CD14-positive monocyte (primary cell): Measurements from ENCODE around the gene RECK. TPM values are rescaled to one million over a fixed set of nuclear protein-coding genes. Genes with fewer than 3 reads are reported as not detected.

Experiments used
- DNase-seq, 3 donors: peaks; one replicate each; pipeline ENCODE4 v3.0.0-alpha.2; 2011 to 2022
- H2AFZ ChIP-seq: 2 replicates; pipeline ENCODE4 v1.6.0; 2012; ENCODE audit warnings: mild to moderate bottlenecking, low read depth, low read length, inconsistent platforms; ENCODE audit not compliant: insufficient read depth, poor library complexity, severe bottlenecking
- H3K27ac ChIP-seq, 2 donors: 1 replicate in 1 of 2; 2 replicates in 1 of 2; pipeline ENCODE4 v1.5.1; 2012 to 2013; ENCODE audit warnings: low read length in 2 of 2, control low read depth in 1 of 2, inconsistent platforms in 1 of 2, low read depth in 1 of 2, mild to moderate bottlenecking in 1 of 2
- H3K27me3 ChIP-seq, 2 donors: one replicate each; pipeline versions ENCODE4 v1.6.0 to v1.6.1; 2011 to 2013; ENCODE audit warnings: low read length in 2 of 2; ENCODE audit not compliant: control insufficient read depth in 2 of 2, insufficient read depth in 2 of 2
- H3K36me3 ChIP-seq, 2 donors: replicated peaks in 1 of 2; 1 replicate in 1 of 2; 2 replicates in 1 of 2; pipeline versions ENCODE4 v1.5.1 to v1.6.1; 2012 to 2013; ENCODE audit warnings: low read length in 2 of 2, control low read depth in 1 of 2, inconsistent platforms in 1 of 2, mild to moderate bottlenecking in 1 of 2; ENCODE audit not compliant: insufficient read depth in 2 of 2, control insufficient read depth in 1 of 2
- H3K4me1 ChIP-seq, 2 donors: 1 replicate in 1 of 2; 2 replicates in 1 of 2; pipeline versions ENCODE4 v1.5.1 to v1.6.1; 2012 to 2013; ENCODE audit warnings: low read length in 2 of 2, control low read depth in 1 of 2, inconsistent platforms in 1 of 2, mild to moderate bottlenecking in 1 of 2, moderate library complexity in 1 of 2; ENCODE audit not compliant: insufficient read depth in 2 of 2, control insufficient read depth in 1 of 2
- H3K4me2 ChIP-seq: replicated peaks from 2 replicates; pipeline ENCODE3; 2012; ENCODE audit warnings: low read length, moderate library complexity, mild to moderate bottlenecking; ENCODE audit not compliant: poor library complexity, severe bottlenecking; ENCODE audit errors: extremely low read depth
- H3K4me3 ChIP-seq, 3 experiments: fragments of 200-600 bp in 1 of 3; sonication (generic) in 1 of 3; replicated peaks in 1 of 3; 1 replicate in 2 of 3; 2 replicates in 1 of 3; pipeline ENCODE4 v1.5.1; 2011 to 2013; ENCODE audit warnings: low read length in 3 of 3, mild to moderate bottlenecking in 3 of 3, control low read depth in 2 of 3, low read depth in 2 of 3, inconsistent platforms in 1 of 3, moderate library complexity in 1 of 3
- H3K79me2 ChIP-seq: 2 replicates; pipeline ENCODE4 v1.6.0; 2012; ENCODE audit warnings: mild to moderate bottlenecking, control low read depth, inconsistent platforms, low read length, moderate library complexity; ENCODE audit not compliant: insufficient read depth
- H3K9ac ChIP-seq: 2 replicates; pipeline ENCODE4 v1.6.0; 2017; ENCODE audit warnings: low read length, mild to moderate bottlenecking; ENCODE audit not compliant: insufficient read depth, poor library complexity, severe bottlenecking
- H3K9me3 ChIP-seq, 2 donors: replicated peaks in 1 of 2; 1 replicate in 1 of 2; 2 replicates in 1 of 2; pipeline versions ENCODE4 v1.5.1 to v1.6.1; 2012 to 2013; ENCODE audit warnings: low read length in 2 of 2, control low read depth in 1 of 2; ENCODE audit not compliant: control insufficient read depth in 1 of 2, insufficient read depth in 1 of 2
- H4K20me1 ChIP-seq: 2 replicates; pipeline ENCODE4 v1.6.0; 2012; ENCODE audit warnings: mild to moderate bottlenecking, low read length, control low read depth, moderate library complexity; ENCODE audit not compliant: insufficient read depth
- H3K27ac Mint-ChIP-seq, 7 donors: one replicate each; pipeline ENCODE4 v1.8.0; 2020; ENCODE audit warnings: mild to moderate bottlenecking in 7 of 7, mixed read lengths in 7 of 7, moderate library complexity in 6 of 7, inconsistent platforms in 2 of 7
- H3K27me3 Mint-ChIP-seq, 3 donors: one replicate each; pipeline ENCODE4 v1.8.0; 2021 to 2022; ENCODE audit warnings: low read depth in 3 of 3, mild to moderate bottlenecking in 3 of 3, mixed read lengths in 3 of 3, moderate library complexity in 3 of 3, inconsistent platforms in 1 of 3
- H3K36me3 Mint-ChIP-seq, 2 donors: one replicate each; pipeline ENCODE4 v1.8.0; 2020; ENCODE audit warnings: mixed read lengths in 2 of 2, inconsistent platforms in 1 of 2, mild to moderate bottlenecking in 1 of 2
- H3K4me1 Mint-ChIP-seq: one replicate; pipeline ENCODE4 v1.8.0; 2020; ENCODE audit warnings: mild to moderate bottlenecking, mixed read lengths
- H3K4me3 Mint-ChIP-seq, 2 donors: one replicate each; pipeline ENCODE4 v1.8.0; 2020; ENCODE audit warnings: mild to moderate bottlenecking in 2 of 2, mixed read lengths in 2 of 2, moderate library complexity in 1 of 2
- H3K9me3 Mint-ChIP-seq, 7 donors: one replicate each; pipeline ENCODE4 v1.8.0; 2020 to 2022; ENCODE audit warnings: mixed read lengths in 7 of 7, mild to moderate bottlenecking in 6 of 7, moderate library complexity in 6 of 7, inconsistent platforms in 2 of 7
- WGBS: methylation state at CpG from one replicate; pipeline ENCODE4 v1.1.5; 2013; ENCODE audit warnings: missing lambda C conversion rate; ENCODE audit not compliant: insufficient coverage; 5-methylcytosine and 5-hydroxymethylcytosine counted together
- intact Hi-C, 2 donors: fragments of 100-400 bp; cut with micrococcal nuclease; formaldehyde crosslinking; loops; one replicate each; pipeline versions ENCODE4 v1.15.0 to v1.15.1; 2023
- polyA plus RNA-seq, 3 donors: library from polyadenylated mRNA; depleted of rRNA in 1 of 3; unstranded in 2 of 3; stranded (reverse) in 1 of 3; fragments of 300-500 nt in 2 of 3; fragments of >200 nt in 1 of 3; fragmentation: Illumina TruSeq in 2 of 3; gene quantifications; 1 replicate in 2 of 3; 2 replicates in 1 of 3; pipeline ENCODE4 v1.2.3, GENCODE V29; 2012 to 2021
- TF ChIP-seq, protein P1 (sequence below): fragments of 200-600 bp; IDR thresholded peaks from one replicate; pipeline ENCODE4 v1.8.0; 2022; ENCODE audit warnings: antibody characterized with exemption, mild to moderate bottlenecking

The RECK gene
- polyA plus RNA-seq, 3 donors = 5.0 to 5.2 (median 5.1) TPM

DNA sequence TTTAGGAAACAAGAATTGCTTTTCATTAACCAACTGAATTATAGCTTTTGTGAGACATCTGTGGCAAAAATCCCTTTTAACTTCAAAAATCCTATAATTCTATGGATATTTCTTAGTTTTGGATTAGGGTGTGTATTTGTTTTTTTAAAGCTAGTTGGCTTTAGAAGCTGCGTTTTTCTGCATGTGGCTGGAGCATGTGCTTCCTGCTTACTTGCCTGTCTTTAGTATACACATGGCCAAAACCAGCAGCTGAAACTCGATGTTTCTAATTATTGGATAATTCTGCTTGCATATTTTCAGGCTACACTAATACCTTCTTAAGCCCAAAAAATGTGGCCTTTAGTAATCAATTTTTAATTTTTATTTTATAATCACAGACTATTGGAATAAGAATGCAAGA lies 8.9 kb downstream of the RECK start:
- 33% methylated on average over 1 of the region's 2 CpGs for WGBS
- Mint-ChIP-seq H3K4me3 (no peak overlapping the region), H3K36me3 (no peaks in the 10 kb centered on the region), H3K9me3 (peaks cover 0 to 4% (median 0%) of the 10 kb centered on the region in 7 donors), H3K27ac (no peak overlapping the region), H3K4me1 (peaks cover 27% of the 10 kb centered on the region), H3K27me3 (no peaks in the 10 kb centered on the region)
- no peak overlapping the region for H3K4me3 ChIP-seq
- H3K36me3 ChIP-seq = no peaks in the 10 kb centered on the region
- peaks cover 6% of the 10 kb centered on the region for H4K20me1 ChIP-seq
- H2AFZ ChIP-seq = no peak overlapping the region
- H3K27me3 ChIP-seq = no peaks in the 10 kb centered on the region
- H3K9ac ChIP-seq = no peak overlapping the region
- TF ChIP-seq, protein P1, sequence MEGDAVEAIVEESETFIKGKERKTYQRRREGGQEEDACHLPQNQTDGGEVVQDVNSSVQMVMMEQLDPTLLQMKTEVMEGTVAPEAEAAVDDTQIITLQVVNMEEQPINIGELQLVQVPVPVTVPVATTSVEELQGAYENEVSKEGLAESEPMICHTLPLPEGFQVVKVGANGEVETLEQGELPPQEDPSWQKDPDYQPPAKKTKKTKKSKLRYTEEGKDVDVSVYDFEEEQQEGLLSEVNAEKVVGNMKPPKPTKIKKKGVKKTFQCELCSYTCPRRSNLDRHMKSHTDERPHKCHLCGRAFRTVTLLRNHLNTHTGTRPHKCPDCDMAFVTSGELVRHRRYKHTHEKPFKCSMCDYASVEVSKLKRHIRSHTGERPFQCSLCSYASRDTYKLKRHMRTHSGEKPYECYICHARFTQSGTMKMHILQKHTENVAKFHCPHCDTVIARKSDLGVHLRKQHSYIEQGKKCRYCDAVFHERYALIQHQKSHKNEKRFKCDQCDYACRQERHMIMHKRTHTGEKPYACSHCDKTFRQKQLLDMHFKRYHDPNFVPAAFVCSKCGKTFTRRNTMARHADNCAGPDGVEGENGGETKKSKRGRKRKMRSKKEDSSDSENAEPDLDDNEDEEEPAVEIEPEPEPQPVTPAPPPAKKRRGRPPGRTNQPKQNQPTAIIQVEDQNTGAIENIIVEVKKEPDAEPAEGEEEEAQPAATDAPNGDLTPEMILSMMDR = no peak
- H3K4me1 ChIP-seq = peaks cover 11 to 15% of the 10 kb centered on the region in 2 donors
- H3K27ac ChIP-seq = no peak overlapping the region
- no peak for DNase-seq
- intact Hi-C loops = no loop called here
- no peak overlapping the region for H3K4me2 ChIP-seq
- H3K9me3 ChIP-seq = no peaks in the 10 kb centered on the region
- peaks cover 11% of the 10 kb centered on the region for H3K79me2 ChIP-seq

DNA sequence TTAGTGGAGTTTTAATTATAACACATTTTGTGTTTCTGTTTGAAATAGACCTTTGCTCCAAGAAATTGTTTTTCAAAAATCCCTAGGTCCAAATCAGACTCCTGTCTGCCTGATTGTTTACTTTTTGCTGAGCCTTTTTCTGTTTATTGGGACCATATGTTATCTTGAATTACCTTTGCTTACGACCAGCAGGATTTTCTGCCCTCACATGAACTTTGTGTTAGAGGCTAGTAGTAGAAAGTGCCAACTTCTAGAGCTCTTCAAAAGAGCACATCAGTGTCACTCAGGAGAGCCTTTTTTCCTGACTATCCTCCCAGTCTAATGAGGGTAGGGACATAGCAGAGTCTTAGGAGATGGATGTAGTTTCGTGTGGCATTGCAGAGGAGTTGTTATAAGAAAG lies 10.2 kb downstream of the RECK start:
- Mint-ChIP-seq H3K4me1 (peaks cover 17% of the 10 kb centered on the region), H3K4me3 (no peak overlapping the region), H3K9me3 (peaks cover 0 to 4% (median 0%) of the 10 kb centered on the region in 7 donors), H3K36me3 (no peaks in the 10 kb centered on the region), H3K27me3 (no peaks in the 10 kb centered on the region), H3K27ac (no peak overlapping the region)
- Histone ChIP-seq H3K79me2 (peaks cover 11% of the 10 kb centered on the region), H2AFZ (no peak overlapping the region), H3K4me1 (peaks cover 3 to 4% of the 10 kb centered on the region in 2 donors), H3K27ac (no peak overlapping the region), H3K4me3 (no peak overlapping the region), H3K4me2 (no peak overlapping the region), H3K9ac (no peak overlapping the region), H4K20me1 (peaks cover 6% of the 10 kb centered on the region), H3K36me3 (no peaks in the 10 kb centered on the region), H3K9me3 (no peaks in the 10 kb centered on the region), H3K27me3 (no peaks in the 10 kb centered on the region)
- WGBS = no CpG with 5 or more reads among the region's 2 CpGs
- intact Hi-C loops = no loop called here
- TF ChIP-seq, protein P1 = no peak
- DNase-seq = no peak
